H1 (cell line): ENCODE data around the gene IFNA14. TPM values are rescaled to one million over a fixed set of nuclear protein-coding genes. Genes with fewer than 3 reads are reported as not detected.

Source experiments
- POU5F1 ChIP-seq: IDR thresholded peaks from 2 replicates; pipeline ENCODE4 v1.6.1; 2011; ENCODE audit warnings: low read depth, mild to moderate bottlenecking, low read length, moderate library complexity
- polyA plus RNA-seq, 7 experiments: library from polyadenylated mRNA; depleted of rRNA in 3 of 7; stranded (reverse) in 5 of 7; unstranded in 2 of 7; fragments of >200 nt in 5 of 7; fragments of 200-250 nt in 2 of 7; gene quantifications; 1 replicate in 5 of 7; 2 replicates in 1 of 7; 4 replicates in 1 of 7; pipeline versions ENCODE4 v1.2.1 to v1.2.3, GENCODE V29; 2011 to 2013; ENCODE audit warnings: missing spikeins in 2 of 7, mixed read lengths in 2 of 7
- total RNA-seq: library from RNA; stranded (reverse); fragmentation: NEBNext Ultra II Directional; extraction: Animal tissue kit (Norgen Biotek cat#: 25700); gene quantifications from 2 replicates; pipeline ENCODE4 v1.2.1, GENCODE V29; 2021
- TF ChIP-seq, protein P1 (sequence below): fragments of 300-600 bp; sonication (generic); IDR thresholded peaks from 2 replicates; pipeline ENCODE4 v1.7.1; 2012; ENCODE audit warnings: low read length, moderate library complexity, mild to moderate bottlenecking, inconsistent platforms; ENCODE audit not compliant: insufficient replicate concordance

IFNA14 gene
- total and polyA plus RNA-seq, 2 of the 8 experiments (the other 6 are each of a cell fraction or from before 2014, with no cell fraction given) = not detected

- TF ChIP-seq, protein P1, sequence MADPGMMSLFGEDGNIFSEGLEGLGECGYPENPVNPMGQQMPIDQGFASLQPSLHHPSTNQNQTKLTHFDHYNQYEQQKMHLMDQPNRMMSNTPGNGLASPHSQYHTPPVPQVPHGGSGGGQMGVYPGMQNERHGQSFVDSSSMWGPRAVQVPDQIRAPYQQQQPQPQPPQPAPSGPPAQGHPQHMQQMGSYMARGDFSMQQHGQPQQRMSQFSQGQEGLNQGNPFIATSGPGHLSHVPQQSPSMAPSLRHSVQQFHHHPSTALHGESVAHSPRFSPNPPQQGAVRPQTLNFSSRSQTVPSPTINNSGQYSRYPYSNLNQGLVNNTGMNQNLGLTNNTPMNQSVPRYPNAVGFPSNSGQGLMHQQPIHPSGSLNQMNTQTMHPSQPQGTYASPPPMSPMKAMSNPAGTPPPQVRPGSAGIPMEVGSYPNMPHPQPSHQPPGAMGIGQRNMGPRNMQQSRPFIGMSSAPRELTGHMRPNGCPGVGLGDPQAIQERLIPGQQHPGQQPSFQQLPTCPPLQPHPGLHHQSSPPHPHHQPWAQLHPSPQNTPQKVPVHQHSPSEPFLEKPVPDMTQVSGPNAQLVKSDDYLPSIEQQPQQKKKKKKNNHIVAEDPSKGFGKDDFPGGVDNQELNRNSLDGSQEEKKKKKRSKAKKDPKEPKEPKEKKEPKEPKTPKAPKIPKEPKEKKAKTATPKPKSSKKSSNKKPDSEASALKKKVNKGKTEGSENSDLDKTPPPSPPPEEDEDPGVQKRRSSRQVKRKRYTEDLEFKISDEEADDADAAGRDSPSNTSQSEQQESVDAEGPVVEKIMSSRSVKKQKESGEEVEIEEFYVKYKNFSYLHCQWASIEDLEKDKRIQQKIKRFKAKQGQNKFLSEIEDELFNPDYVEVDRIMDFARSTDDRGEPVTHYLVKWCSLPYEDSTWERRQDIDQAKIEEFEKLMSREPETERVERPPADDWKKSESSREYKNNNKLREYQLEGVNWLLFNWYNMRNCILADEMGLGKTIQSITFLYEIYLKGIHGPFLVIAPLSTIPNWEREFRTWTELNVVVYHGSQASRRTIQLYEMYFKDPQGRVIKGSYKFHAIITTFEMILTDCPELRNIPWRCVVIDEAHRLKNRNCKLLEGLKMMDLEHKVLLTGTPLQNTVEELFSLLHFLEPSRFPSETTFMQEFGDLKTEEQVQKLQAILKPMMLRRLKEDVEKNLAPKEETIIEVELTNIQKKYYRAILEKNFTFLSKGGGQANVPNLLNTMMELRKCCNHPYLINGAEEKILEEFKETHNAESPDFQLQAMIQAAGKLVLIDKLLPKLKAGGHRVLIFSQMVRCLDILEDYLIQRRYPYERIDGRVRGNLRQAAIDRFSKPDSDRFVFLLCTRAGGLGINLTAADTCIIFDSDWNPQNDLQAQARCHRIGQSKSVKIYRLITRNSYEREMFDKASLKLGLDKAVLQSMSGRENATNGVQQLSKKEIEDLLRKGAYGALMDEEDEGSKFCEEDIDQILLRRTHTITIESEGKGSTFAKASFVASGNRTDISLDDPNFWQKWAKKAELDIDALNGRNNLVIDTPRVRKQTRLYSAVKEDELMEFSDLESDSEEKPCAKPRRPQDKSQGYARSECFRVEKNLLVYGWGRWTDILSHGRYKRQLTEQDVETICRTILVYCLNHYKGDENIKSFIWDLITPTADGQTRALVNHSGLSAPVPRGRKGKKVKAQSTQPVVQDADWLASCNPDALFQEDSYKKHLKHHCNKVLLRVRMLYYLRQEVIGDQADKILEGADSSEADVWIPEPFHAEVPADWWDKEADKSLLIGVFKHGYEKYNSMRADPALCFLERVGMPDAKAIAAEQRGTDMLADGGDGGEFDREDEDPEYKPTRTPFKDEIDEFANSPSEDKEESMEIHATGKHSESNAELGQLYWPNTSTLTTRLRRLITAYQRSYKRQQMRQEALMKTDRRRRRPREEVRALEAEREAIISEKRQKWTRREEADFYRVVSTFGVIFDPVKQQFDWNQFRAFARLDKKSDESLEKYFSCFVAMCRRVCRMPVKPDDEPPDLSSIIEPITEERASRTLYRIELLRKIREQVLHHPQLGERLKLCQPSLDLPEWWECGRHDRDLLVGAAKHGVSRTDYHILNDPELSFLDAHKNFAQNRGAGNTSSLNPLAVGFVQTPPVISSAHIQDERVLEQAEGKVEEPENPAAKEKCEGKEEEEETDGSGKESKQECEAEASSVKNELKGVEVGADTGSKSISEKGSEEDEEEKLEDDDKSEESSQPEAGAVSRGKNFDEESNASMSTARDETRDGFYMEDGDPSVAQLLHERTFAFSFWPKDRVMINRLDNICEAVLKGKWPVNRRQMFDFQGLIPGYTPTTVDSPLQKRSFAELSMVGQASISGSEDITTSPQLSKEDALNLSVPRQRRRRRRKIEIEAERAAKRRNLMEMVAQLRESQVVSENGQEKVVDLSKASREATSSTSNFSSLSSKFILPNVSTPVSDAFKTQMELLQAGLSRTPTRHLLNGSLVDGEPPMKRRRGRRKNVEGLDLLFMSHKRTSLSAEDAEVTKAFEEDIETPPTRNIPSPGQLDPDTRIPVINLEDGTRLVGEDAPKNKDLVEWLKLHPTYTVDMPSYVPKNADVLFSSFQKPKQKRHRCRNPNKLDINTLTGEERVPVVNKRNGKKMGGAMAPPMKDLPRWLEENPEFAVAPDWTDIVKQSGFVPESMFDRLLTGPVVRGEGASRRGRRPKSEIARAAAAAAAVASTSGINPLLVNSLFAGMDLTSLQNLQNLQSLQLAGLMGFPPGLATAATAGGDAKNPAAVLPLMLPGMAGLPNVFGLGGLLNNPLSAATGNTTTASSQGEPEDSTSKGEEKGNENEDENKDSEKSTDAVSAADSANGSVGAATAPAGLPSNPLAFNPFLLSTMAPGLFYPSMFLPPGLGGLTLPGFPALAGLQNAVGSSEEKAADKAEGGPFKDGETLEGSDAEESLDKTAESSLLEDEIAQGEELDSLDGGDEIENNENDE = no peak
- TF ChIP-seq POU5F1 = no peak
Observed at GRCh38 chr9:21205204-21205603, 34.6 kb downstream of the IFNA14 start (continued).
